ENCODE results near the gene TMEM212. TPM values are rescaled to one million over a fixed set of nuclear protein-coding genes. Genes with fewer than 3 reads are reported as not detected.

TMEM212 gene
- total and polyA plus RNA-seq, 9 of the 15 experiments (the other 6 are each of a cell fraction or from before 2014, with no cell fraction given) = not detected

GRCh38 chr3:171806200-171807128 lies 36.7 kb upstream of the TMEM212 start (continued):
- TF ChIP-seq ETS1 (conservative IDR thresholded peaks at IDR 0.05; ENCODE audit: control insufficient read depth, low read depth, low read length) (no peak), GATA2 (CRISPR knock-in tag; IDR thresholded peaks at IDR 0.05) (peak; percentile 48; the same call in 1 of the 2 replicates), RHOXF2B (CRISPR knock-in tag; conservative IDR thresholded peaks at IDR 0.05) (no peak), POLR3A (IDR thresholded peaks at IDR 0.05; ENCODE audit: borderline replicate concordance, extremely low read depth, insufficient read depth, insufficient read length) (no peak), ZNF707 (CRISPR knock-in tag; conservative IDR thresholded peaks at IDR 0.05) (no peak), CBX1 (IDR thresholded peaks at IDR 0.05; ENCODE audit: low read depth) (no peak), MAX (CRISPR knock-in tag; IDR thresholded peaks at IDR 0.05) (no peak), YBX1 (IDR thresholded peaks at IDR 0.05) (no peak), EZH2 (IDR thresholded peaks at IDR 0.05; ENCODE audit: borderline replicate concordance, low read depth, low read length) (no peak), CBX2 (IDR thresholded peaks at IDR 0.05; ENCODE audit: insufficient read depth, low read length, poor library complexity, severe bottlenecking) (no peak), WHSC1 (IDR thresholded peaks at IDR 0.05; ENCODE audit: low read length) (no peak), ETV5 (CRISPR knock-in tag; IDR thresholded peaks at IDR 0.05; ENCODE audit: low read depth) (peak; percentile 48; the same call in 1 of the 2 replicates), ZBTB5 (IDR thresholded peaks at IDR 0.05) (no peak), SRSF9 (IDR thresholded peaks at IDR 0.05; ENCODE audit: borderline replicate concordance, low read depth, low read length) (no peak), BMI1 (IDR thresholded peaks at IDR 0.05; ENCODE audit: low read length) (no peak), NCOA1 (IDR thresholded peaks at IDR 0.05; ENCODE audit: low read depth) (peak; percentile 49; the same call in 1 of the 2 replicates), CHAMP1 (IDR thresholded peaks at IDR 0.05) (0 out of 2 replicates have a peak, but pooled peaks have one; percentile 25), ZNF511 (CRISPR knock-in tag; IDR thresholded peaks at IDR 0.05) (no peak), SMAD2 (IDR thresholded peaks at IDR 0.05; ENCODE audit: low read depth, low read length) (no peak), L3MBTL2 (IDR thresholded peaks at IDR 0.05) (no peak)
